Activated CD8-positive, alpha-beta memory T cell treated with anti-CD3 and anti-CD28 coated beads for 1 hour (primary cell): ENCODE data around the gene DTD2.
"Not testable (repeated sequence)": the region's sequence is repeated elsewhere in the genome, so short reads cannot be mapped to it uniquely, and the experiment has no call there.

ENCODE experiments used
- DNase-seq, 2 donors: peaks; one replicate each; pipeline ENCODE4 v3.0.0-alpha.2; 2020; ENCODE audit warnings: low read depth in 1 of 2; ENCODE audit errors: extremely low read depth in 1 of 2

The DTD2 gene

GRCh38 chr14:31442284-31442683, 15.0 kb downstream of the DTD2 start:
- DNase-seq, result no peak

GRCh38 chr14:31441273-31442111, 15.8 kb downstream of the DTD2 start:
- no peak for DNase-seq

GRCh38 chr14:31440280-31440679, 17.0 kb downstream of the DTD2 start:
- no peak for DNase-seq

GRCh38 chr14:31439561-31439960, 17.7 kb downstream of the DTD2 start:
- DNase-seq, result no peak

GRCh38 chr14:31437045-31437691, 20.1 kb downstream of the DTD2 start:
- DNase-seq, result not testable (repeated sequence)

- DNase-seq, result no peak
These were observed 22.0 kb downstream of the DTD2 start for GRCh38 chr14:31435276-31435675.

GRCh38 chr14:31430634-31431264, 26.6 kb downstream of the DTD2 start:
- DNase-seq, result no peak

GRCh38 chr14:31429791-31430190, 27.5 kb downstream of the DTD2 start:
- DNase-seq, result no peak

GRCh38 chr14:31428011-31428410, 29.3 kb downstream of the DTD2 start:
- DNase-seq, result no peak

- DNase-seq, result no peak
These were observed 30.6 kb downstream of the DTD2 start for GRCh38 chr14:31426663-31427062.

- DNase-seq, result no peak
These were observed 31.4 kb downstream of the DTD2 start for GRCh38 chr14:31425905-31426304.

GRCh38 chr14:31421200-31421599, 36.1 kb downstream of the DTD2 start:
- DNase-seq, result no peak

- DNase-seq, result peak; percentile 78 to 93
These were observed 36.8 kb downstream of the DTD2 start, which contains the start of gene HEATR5A for GRCh38 chr14:31420319-31421111. HEATR5A (minus strand) TSS chr14:31420550; CDS start chr14:31402975, 17,575 bp downstream.

- DNase-seq, result peak in 1 of 2 donors; percentile 4
These were observed 37.4 kb downstream of the DTD2 start for GRCh38 chr14:31419967-31420318.

GRCh38 chr14:31419179-31419966, 37.9 kb downstream of the DTD2 start:
- DNase-seq, result no peak

- DNase-seq, result no peak
These were observed 38.9 kb downstream of the DTD2 start for GRCh38 chr14:31418440-31418839.

GRCh38 chr14:31414190-31414833, 43.0 kb downstream of the DTD2 start:
- no peak for DNase-seq

GRCh38 chr14:31411218-31411727, 46.0 kb downstream of the DTD2 start:
- no peak for DNase-seq

GRCh38 chr14:31410048-31410650, 47.2 kb downstream of the DTD2 start:
- no peak for DNase-seq
